NCI-H69 (cell line): ENCODE measurements around the gene ADAMTS6.

Experiments used
- DNase-seq: peaks from one replicate; lab custom pipeline; 2025; lab: John Stamatoyannopoulos, UW

The ADAMTS6 gene

DNA sequence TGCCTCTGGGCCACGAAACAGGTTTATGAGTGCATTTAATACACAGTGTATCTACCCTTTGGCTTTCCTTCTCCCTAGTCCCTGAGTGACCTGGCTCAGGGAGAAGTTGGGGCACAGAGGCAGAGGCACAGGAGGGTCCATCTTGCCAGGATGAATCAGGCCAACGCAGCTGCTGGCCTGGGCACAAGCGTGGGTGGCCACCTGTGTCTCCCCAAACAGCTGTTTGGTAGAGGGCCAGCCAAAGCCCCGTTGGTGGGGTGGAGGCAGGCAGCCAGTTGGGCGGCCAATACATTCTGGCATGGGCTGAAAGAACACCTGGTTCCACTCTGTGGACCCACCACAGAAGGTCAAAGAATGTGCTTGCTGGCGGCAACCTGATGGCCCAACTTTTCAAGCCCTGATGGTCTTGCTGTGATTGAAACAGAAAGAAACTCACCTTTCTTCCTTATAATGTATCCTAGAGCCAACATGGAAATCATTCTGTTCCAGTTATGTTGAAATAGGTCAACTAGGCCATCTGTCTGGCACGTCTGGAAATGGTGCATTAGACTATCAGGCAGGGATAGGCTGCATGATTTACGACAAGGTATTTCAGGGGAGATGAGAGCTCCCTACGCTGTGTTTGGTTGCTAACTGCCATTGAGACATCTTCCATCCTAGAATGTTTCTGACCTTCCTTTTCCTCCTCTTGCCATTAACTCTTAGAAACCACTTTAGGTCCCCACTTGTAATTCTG is 337.4 kb downstream of the ADAMTS6 start:
- DNase-seq = peak; percentile 40

DNA sequence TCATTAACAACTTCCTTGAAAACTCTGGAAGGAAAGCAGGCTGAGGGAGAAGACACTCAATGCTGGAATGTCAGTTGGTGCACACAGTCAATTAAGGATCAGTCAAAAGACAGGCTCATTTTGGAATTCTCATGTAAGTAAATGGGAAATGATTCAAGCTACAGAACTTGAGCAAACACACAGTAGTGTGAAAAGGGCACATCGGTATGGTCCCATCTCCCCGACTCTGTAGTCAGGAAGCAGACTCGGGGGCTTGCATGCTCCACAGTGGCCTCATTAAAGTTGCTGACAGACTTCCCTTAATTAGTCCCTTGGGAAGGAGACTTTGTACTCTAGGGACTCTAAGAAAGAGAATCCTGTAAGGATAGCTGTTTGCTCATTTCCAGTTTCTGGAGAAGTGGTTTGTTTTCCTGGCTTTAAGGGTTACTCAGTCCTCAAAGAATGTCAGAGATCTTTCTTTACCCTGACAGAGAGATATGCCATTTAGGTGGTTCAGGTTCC is 339.2 kb downstream of the ADAMTS6 start:
- DNase-seq = peak; percentile 93

DNA sequence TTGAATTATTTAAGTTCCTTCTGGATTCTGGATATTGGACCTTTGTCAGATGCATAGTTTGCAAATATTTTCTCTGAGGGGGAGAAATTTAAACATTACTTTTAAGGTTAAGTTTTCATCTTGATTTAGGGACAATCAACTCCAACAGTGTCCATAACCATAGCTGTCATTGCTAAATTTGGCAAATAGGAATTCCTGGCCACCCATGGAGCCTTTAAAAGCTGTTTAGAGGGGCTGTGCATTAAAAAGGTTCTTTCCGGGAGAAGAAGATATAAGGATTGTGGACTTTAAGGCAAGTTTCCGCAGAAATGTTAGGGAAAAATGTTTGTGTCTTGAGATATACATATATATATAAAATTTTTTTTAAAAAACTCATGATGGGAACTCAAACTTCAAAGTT is 339.7 kb downstream of the ADAMTS6 start:
- peak; percentile 67 for DNase-seq

DNA sequence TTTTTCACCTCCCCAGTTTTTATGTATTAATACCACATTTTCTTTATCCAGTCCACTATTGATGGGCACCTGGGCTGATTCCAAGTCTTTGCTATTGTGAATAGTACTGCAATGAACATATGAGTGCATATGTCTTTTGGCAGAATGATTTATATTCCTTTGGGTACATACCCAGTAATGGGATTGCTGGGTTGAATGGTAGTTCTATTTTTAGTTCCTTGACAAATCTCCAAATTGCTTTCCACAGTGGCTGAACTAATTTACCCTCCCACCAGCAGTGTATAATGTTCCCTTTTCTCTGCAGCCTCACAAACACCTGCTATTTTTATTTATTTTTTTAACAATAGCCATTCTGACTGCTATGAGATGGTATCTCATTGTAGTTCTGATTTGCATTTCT is 340.2 kb downstream of the ADAMTS6 start:
- peak; percentile 92 for DNase-seq

DNA sequence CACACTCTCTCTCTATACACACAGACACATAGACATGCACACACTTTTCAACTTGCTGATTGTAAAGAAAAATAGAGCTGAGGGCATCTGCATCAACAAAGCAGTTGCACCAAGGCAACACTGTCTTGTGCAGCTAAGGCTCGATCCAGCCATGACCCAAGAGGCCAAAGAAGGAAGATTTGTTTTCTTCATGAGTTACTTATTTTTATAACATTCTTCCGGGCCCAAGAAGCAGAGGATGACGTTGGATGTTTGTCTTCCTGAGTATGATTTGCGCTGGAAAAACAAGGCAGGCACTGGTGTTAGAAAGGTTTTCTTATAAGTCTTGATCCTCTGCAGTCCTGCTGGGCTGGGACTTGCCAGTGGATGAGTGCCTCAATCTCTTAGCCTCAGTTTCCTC is 344.1 kb downstream of the ADAMTS6 start:
- DNase-seq = no peak

DNA sequence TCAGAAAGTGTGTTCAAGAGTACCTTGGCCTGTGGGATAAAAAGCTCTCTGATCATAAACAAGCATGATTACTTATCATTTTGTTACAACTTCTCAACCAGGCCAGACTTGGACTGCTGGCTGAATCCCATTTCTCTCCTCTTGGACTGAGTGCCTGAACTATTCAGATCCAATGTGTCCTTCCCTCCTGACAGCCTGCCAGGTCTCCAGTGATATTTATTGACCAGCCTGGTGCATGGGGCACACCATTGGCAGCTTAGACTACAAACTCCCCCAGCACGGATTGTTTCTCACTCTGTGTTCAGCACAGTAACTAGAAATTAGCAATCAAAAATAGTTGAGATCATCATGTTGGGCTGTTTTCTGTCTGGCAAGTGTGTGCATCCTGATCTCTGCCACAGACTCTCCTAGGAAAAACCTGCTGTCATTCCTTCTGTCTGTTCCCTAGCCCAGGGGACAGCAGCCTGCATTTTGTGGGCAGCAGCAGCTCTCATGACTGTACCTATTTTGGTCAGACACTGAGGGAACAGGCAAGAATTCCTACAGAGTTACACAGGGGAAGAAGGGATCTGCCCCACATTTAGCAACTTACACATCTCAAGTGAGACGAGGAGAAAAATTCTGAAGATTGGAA is 348.1 kb downstream of the ADAMTS6 start:
- DNase-seq = no peak

DNA sequence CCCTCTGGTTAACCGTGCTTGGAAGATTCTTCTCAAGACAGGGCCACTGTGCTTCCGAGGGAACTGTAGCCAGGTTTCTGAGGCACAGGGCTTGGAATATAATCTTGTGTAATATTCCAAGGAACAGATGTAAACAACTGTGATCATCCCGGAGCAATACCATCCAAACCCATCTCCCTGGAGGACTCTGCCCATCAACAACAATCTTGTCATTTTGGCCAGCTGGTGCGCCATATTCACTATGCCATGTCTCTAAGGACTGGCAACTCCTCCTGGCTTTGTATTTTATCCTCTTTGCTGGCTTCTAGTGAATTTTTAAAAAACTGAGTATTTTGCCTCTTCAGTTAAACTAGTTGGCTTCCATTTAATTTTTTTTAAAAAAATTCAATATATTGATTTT is 349.3 kb downstream of the ADAMTS6 start:
- no peak for DNase-seq

DNA sequence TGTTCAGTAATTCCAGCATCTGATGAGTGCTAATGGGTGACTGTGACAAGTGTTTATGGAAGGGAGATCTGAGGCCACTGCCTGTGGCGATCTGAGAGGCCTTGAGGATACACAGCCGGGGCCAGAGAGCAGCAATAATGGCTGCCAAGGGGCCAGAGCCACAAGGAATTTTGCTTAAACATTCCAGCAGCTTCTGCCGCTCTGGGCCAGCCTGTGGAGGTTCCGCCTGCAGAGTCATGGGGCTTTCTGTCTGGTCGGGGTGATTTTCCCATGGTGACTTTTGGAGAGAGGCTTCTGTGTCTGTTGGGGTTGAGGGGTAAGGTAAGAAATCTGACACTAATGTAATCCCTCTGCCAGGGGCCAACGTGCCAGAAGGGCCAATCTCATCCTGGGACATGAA is 353.5 kb downstream of the ADAMTS6 start:
- no peak for DNase-seq

DNA sequence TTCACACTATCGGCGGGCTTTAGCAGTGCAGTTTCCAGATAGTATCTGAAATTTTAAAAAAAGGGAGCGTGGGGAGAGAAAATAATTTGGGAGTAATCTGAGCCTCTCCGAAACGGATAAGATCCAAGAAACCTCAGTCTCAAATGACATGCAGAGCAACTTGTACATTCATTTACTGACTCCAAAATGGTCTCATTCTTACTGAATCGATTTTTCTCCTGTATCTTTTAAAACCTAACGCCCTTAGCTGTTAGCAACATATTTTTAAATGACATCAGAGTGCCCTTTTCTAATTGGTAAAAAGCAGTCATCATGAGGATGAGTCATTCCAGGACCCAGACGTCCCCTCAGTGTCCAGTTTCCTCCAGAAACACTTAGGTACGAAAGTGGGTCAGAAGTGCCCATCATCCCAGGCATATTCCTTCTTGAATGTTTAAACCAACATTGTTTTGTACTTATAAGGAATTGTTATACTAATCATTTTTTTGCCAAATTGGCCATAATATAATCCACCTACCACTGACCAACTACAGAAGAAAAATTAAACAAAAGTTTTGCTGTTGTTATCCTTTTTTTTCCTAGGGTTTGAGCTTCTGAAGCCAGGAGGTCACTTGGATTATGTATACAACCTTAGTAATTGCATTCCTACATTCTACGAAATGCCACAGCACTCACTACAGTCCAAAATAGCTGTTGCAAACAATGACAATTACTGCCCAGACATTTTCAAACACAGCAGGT is 354.4 kb downstream of the ADAMTS6 start:
- peak; percentile 39 for DNase-seq

DNA sequence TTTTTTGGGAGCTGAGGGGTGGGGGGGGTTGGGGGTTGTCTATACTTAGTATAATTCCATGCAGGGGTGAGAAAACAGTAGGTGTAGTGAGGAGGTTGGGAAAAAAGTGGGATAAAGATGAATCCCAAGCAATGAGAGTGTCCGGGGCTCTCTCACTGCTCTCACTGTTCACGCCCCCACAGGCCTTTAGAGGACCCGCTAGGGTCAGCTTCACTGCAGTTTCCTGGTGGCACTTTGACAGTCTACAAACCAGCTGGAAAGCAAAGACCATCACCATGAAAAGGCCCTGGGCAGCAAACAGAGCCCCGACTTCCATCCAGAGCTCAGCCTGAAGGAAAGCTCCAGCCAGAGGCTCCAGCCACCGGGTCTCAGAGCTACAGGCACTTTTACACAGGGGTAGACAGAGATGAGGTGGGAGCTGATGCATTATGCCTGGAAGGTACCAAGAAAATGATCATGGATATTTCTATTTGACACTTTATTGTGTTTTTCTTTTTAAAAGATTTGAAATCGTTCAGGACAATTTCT is 355.1 kb downstream of the ADAMTS6 start:
- DNase-seq = peak; percentile 68

DNA sequence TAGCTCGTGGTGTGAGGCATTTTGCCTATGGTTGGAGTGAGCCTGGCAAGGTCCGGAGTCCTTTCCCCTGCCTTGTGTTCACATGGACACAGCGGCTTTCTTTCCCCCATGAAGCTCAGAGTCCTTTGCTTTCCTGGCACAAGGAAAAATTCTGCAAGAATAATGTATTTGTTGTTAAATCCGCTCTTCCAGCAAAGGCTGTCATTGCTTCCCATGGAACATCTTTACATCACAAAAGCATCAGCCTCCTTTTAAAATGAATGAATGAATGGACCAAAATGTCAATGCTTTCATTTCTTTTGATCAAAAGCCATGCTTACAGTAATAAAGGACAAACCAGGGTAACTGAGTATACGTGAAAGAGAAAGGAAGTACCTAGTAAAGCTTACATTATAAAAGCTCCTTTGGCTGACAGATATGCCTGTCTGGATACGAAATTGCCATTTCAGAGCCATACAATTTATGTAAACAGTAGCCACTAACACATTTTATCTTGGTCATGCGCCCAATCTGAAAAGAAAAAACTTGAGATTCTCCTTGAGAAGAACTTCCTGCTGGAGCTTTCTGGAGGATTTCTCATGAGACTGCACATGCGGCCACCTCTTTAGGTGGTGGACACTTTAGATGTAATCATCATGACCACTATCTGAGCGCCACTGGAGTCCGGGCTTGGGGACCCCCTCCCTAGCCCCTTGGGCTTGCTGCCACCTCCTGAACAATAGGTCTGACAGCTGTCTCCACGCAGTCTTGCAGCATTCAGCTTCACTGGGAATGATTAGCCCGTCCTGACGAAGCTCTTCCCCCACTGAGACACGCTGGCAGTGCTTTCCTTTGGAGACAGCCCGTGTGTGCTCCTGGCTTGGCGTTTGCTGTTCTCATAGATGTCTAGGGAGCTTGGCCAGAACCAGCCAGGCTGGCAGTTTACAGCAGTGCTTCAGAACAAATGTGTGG is 355.9 kb downstream of the ADAMTS6 start:
- peak; percentile 94 for DNase-seq

DNA sequence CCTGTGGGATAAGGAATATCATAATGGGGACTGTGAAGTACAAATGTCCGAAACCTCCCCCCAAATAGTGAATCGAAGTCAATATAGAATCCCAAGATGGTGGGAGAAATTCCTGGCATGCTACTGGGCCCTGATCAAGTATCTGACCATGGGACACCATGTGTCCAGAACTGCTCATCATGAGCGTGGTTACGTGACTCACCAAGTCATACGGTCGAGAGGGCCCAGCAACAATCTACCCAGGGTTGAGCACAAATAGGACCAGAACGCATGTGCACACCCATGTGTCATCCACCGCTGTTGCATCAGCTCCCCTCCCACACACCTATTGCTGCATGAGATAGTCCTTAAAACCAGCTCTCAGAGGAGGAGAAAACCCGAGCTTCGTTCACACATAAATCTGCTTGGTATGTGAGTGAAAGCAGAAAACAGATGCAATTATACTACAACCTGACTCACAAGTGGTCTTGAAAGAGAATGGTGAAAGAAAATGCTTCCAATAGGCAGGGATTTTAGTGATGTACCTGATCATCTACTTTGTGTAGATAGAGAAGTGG is 359.8 kb downstream of the ADAMTS6 start:
- DNase-seq = no peak

DNA sequence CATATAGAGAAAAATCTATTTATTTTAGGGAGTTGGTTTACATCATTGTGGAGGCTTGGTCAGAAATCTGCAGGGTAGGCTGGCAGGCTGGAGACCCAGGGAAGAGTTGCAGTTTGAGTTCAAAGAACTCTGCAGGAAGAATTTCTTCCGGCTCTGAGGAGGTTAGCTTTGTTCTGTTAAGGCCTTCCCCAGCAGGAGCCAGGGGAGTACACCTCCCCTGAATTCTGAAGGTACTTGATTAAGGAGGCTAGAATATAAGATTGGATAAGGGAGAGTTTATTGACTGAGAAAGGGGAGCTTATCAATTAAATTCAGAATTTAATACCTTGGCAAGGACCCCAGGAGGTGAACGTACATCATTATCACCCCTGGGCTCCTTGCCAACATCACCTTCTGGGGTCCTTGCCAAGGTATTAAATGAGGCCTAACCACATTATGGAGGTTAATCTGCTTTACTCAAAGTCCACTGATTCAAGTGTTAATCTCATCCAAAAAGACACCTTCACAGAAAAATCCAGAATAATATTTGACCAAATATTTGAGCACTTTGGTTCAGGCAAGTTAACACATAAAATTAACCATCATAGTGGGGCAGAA is 361.3 kb downstream of the ADAMTS6 start:
- peak; percentile 97 for DNase-seq

DNA sequence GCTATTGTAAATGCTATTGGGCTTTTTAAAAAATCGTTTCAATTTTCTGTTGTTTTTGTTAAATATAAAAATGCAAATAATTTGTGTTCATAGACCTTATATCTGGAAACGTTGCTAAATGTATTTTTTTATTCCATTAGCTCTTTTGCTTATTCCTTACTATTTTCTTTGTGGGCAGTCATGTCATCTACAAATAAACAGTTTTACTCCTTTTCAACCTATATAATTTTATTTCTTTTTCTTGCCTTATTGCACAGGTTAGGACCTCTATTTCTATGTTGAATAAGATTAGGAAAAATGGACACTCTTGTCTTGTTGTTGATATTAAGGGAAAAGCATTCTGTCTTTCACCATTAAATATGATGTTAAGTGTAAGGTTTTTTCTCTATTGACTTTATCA is 364.2 kb downstream of the ADAMTS6 start:
- DNase-seq = no peak

DNA sequence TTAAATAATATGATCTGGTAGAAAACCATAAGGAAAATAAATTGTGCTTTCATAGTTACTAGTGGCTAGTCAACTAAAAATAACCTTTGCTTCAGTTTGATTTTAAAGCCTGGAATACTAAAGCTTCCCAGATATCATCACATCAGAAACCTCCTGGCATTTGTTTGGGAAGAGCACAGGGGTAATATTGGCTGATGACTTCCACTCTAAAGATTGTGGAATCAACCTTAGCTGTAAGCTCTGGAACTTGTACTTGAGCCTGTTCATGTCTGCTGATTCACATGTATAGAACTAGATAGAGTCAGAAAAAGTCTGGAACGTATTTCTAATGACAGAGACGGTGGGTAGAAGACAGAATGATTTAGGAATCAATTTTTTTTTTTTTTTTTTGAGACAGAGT is 367.9 kb downstream of the ADAMTS6 start:
- DNase-seq = no peak

DNA sequence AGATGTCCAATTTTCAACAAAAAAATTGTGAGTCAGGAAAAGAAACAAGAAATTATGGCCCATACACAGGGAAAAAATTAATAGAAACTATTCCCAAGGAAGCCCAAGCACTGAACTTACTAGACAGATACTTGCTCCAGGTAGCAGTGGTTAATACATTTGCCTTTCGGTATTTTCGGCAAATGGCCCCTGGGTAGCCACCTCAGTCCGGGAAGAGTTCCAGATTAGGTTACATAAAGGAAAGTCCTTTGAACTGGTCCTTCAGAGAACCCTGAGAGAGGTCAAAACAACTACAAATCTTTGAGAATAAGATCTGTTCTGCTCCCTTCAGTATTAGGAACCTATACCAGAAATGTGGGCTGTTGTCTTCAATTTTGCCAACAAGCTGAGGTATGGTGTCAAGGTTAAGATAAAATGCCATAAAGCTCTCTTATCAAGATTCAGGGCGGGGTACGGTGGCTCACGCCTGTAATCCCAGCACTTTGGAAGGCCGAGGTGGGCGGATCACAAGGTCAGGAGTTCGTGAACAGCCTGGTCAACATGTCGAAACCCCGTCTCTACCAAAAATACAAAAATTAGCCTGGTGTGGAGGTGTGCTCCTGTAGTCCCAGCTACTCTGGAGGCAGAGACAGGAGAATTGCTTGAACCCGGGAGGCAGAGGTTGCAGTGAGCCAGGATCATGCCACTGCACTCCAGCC is 369.6 kb downstream of the ADAMTS6 start:
- no peak for DNase-seq

DNA sequence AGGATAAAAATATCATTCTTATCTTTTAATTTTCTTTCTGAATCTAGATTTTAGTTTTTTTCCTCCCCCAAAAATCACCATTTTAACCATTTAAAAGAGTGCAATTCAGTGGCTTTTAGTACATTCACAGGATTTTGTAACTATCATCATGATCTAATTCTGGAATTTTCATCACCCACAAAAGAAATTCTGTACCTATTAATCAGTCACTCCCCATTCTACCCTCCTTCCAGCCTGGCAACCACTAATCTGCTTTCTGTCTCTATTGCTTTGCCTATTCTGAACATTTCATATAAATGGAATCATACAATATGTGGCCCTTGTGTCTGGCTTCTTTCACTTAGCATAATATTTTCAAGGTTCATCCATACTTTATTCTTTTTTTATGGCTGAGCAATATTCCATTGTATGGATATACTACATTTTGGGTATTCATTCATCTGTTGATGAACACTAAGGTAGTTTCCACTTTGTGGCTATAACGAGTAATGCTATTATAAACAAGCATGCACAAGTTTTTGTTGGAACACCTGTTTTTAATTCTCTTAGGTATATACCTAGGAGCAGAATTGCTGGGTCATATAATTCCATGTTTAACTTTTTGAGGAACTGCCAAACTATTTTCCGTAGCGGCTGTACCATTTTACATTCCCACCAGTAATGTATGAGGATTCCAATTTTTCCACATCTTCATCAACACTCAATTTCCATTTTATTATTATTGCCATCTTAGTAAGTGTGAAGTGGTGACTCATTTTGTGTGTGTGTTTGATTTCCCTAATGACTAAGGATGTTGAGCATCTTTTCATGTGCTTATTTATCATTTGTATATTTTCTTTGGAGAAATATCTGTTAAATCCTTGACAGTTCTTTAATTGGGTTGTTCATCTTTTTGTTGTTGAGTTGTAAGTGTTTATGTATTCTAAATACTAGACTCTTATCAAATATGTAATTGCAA is 372.7 kb downstream of the ADAMTS6 start:
- no peak for DNase-seq

DNA sequence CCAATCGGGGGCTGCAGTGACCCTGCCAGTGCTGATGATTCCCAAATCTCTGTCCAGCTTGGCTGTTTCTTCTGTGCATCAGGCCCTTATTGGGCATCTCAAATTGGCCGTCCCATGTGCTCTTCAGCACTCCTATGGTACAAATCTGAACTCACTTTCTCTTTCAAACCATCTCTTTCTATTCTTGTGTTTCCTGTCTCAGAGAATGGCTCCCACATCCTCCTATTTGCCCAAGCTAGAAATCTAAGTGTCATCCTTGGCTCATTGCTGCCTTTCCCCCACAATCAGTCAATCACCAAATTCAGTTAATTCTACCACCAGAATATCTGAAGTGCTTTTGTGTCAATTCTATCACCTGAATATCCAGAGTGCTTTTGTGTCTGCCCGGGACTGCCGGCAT is 376.4 kb downstream of the ADAMTS6 start:
- DNase-seq = no peak

DNA sequence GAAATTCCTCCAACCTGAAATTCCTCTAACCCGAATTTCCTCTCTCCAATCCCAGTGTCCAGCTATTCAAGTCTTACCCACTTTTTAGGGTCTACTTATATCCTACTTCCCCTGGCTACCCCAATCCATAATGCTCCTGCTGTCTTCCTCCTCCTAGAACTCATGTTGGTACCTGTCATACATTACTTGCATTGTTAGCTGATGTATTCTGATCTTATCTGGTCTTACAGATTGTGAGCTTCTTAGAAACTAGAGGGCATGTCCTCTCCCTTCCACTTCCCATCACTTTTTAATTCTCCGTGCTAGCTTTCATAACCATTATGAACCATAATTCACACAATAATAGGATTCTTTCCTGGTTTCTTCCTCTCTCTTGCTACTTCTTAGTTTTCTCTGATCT is 376.9 kb downstream of the ADAMTS6 start:
- DNase-seq = no peak
